Endothelial cell (in vitro differentiated cells): Measurements from ENCODE around the gene NPR2. TPM values are rescaled to one million over a fixed set of nuclear protein-coding genes. Genes with fewer than 3 reads are reported as not detected.
A peak's percentile ranks its signal among the peaks of the same experiment; 100 is the strongest.

ENCODE experiments used
- DNase-seq: peaks from one replicate; pipeline ENCODE4 v3.0.0; 2021; ENCODE audit warnings: low spot score
- H3K27ac Mint-ChIP-seq: one replicate; pipeline ENCODE4 v1.8.0; 2021; ENCODE audit warnings: mixed read lengths, inconsistent platforms; ENCODE audit not compliant: unreplicated experiment
- H3K27me3 Mint-ChIP-seq: one replicate; pipeline ENCODE4 v1.8.0; 2021; ENCODE audit warnings: mild to moderate bottlenecking, moderate library complexity, mixed read lengths, inconsistent platforms; ENCODE audit not compliant: unreplicated experiment
- H3K36me3 Mint-ChIP-seq: one replicate; pipeline ENCODE4 v1.8.0; 2021; ENCODE audit warnings: mild to moderate bottlenecking, low read depth, mixed read lengths, inconsistent platforms; ENCODE audit not compliant: unreplicated experiment
- H3K4me1 Mint-ChIP-seq: one replicate; pipeline ENCODE4 v1.8.0; 2021; ENCODE audit warnings: mild to moderate bottlenecking, mixed read lengths, inconsistent platforms; ENCODE audit not compliant: unreplicated experiment
- H3K4me3 Mint-ChIP-seq: one replicate; pipeline ENCODE4 v1.8.0; 2021; ENCODE audit warnings: mild to moderate bottlenecking, mixed read lengths, inconsistent platforms; ENCODE audit not compliant: unreplicated experiment
- H3K9me3 Mint-ChIP-seq: one replicate; pipeline ENCODE4 v1.8.0; 2021; ENCODE audit warnings: mixed read lengths, inconsistent platforms; ENCODE audit not compliant: unreplicated experiment
- total RNA-seq: library from RNA; stranded (reverse); fragmentation: NEBNext Ultra II Directional; extraction: Animal tissue kit (Norgen Biotek cat#: 25700); gene quantifications from one replicate; pipeline ENCODE4 v1.2.1, GENCODE V29; 2021; ENCODE audit not compliant: unreplicated experiment
- TF ChIP-seq, protein P1 (sequence below): fragments of 200-600 bp; sonication (generic); IDR thresholded peaks from one replicate; pipeline ENCODE4 v1.5.0; 2021; ENCODE audit warnings: antibody characterized with exemption; ENCODE audit not compliant: unreplicated experiment

The NPR2 gene
- total RNA-seq, 1 donor from 2014 or later = 30.8 TPM

DNA sequence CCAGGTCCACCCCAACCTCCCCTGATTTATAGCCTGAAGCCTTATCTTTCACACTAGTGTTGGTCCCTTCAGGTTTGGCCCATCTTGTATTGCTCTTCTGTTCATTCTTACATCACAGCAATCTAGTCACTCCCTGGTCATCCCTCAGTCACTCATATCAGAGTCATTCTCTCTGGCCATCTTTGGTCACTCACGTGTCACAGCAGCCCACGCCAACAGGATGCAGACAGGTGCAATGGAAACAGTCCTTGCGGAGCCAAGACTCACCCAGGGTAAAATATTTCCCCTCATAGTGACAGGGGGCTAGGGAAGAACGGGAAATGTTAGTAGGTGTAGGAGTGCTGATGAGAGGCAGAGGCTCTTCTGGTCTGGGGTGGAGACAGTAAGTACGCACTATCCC is 37.9 kb upstream of the NPR2 start:
- peak overlapping the region; percentile 68 for H3K4me3 Mint-ChIP-seq
- peak overlapping the region; percentile 27 for H3K27ac Mint-ChIP-seq
- no peaks in the 10 kb centered on the region for H3K9me3 Mint-ChIP-seq
- TF ChIP-seq, protein P1, sequence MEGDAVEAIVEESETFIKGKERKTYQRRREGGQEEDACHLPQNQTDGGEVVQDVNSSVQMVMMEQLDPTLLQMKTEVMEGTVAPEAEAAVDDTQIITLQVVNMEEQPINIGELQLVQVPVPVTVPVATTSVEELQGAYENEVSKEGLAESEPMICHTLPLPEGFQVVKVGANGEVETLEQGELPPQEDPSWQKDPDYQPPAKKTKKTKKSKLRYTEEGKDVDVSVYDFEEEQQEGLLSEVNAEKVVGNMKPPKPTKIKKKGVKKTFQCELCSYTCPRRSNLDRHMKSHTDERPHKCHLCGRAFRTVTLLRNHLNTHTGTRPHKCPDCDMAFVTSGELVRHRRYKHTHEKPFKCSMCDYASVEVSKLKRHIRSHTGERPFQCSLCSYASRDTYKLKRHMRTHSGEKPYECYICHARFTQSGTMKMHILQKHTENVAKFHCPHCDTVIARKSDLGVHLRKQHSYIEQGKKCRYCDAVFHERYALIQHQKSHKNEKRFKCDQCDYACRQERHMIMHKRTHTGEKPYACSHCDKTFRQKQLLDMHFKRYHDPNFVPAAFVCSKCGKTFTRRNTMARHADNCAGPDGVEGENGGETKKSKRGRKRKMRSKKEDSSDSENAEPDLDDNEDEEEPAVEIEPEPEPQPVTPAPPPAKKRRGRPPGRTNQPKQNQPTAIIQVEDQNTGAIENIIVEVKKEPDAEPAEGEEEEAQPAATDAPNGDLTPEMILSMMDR = no peak
- H3K4me1 Mint-ChIP-seq = peaks cover 72% of the 10 kb centered on the region
- DNase-seq = no peak
- peaks cover 21% of the 10 kb centered on the region for H3K27me3 Mint-ChIP-seq
- peaks cover 38% of the 10 kb centered on the region for H3K36me3 Mint-ChIP-seq

DNA sequence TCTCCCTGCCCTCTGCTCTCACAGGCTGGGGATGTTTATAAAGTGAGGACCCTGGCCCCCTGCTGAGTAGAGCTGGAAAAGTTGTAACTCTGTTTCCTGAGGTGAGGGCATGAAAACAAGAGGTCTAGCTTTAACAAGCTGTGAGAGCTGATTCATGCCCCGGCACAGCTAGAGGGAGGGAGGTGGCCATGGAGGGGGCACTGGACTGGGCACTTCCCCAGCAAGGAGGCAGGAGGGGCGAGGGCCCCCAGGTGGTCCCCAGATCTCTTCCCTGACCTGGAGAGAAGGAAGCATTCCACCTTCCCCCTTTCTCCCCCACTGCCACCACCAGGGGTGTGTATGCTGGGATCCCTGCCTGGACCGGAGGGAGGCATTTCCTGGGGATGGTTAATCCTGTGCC is 37.1 kb upstream of the NPR2 start, which contains the start of gene MSMP:
Gene MSMP (minus strand): TSS at position 13 of the 400 bp plus-strand sequence. CDS start 147 bp downstream, outside the sequence.
- Mint-ChIP-seq H3K4me3 (peak within 1 kb of the TSS; percentile 68), H3K27ac (peak within 1 kb of the TSS; percentile 27), H3K9me3 (no peaks in the 10 kb centered on the region), H3K36me3 (peaks cover 38% of the 10 kb centered on the region), H3K27me3 (peaks cover 24% of the 10 kb centered on the region), H3K4me1 (peaks cover 79% of the 10 kb centered on the region)
- TF ChIP-seq, protein P1 = no peak
- DNase-seq = no peak

DNA sequence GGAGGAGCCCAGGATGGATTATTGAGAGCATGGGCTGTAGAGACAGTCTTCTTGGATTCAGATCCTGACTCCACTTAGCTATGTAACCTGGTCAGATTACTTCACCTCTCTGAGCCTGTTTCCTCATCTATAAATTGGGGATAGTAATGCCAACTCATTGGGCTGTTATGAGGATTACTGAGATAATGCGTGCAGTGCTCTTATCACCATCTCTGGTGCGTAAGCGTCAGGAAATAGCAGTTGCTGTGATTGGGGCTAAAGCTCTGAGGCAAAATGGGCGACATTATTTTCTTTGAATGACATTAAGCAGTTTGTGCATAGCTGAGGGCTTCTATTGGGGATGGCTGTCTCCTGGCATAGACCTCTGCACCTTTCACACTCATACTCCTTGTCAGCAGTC is 36.3 kb upstream of the NPR2 start:
- Mint-ChIP-seq H3K27ac (peak overlapping the region; percentile 25), H3K36me3 (peaks cover 38% of the 10 kb centered on the region), H3K4me3 (peak overlapping the region; percentile 53), H3K9me3 (no peaks in the 10 kb centered on the region), H3K27me3 (peaks cover 25% of the 10 kb centered on the region), H3K4me1 (peaks cover 79% of the 10 kb centered on the region)
- TF ChIP-seq, protein P1 = no peak
- DNase-seq = no peak

DNA sequence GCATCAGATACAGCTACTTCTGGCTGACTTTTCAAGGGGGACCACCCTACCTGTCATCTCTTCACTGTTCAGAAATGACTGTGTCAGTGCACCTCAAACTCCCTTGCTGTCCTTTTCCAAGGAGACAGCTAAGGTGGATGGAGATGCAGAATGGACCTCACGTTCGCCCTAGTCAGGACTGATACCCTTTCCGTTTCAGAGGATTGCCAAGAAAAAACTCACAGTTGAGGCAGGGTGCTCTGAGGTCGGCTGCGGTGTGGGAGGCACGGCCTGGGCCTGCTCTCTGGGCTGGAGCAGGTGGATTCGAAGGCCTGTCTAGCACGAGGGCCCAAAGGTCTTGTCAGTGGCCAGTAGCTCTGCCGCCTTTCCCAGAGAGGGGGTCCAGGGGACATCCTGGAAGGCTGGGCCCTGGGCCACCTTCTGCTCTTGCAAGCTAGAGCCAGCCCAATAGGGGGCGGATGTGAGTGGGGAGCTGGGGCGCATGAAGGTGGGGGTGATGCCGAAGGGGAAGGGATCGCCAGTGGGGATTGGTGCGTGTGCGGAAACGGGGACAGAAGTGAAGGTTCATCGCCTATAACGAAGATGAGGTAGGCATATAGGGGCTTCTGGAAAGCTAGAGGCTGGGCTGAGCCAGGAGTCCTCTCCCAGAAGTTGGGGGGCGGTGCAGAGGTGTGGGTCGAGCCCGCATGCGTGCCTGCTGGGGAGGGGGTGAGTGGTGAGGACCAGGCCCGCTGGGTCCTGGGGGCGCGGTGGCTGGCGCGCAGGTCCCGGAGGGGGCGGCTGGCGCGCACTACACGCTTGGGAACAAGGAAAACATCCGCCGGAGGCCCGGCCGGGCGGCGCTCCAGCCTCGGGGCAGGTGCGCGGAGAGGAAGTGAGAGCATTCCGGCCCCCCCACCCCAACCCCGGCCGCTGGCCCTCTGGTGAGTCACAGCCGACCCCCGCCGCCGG is 34.8 kb upstream of the NPR2 start:
- peak overlapping the region; percentile 92 for H3K4me3 Mint-ChIP-seq
- peak overlapping the region; percentile 98 for H3K27ac Mint-ChIP-seq
- peaks cover 75% of the 10 kb centered on the region for H3K4me1 Mint-ChIP-seq
- H3K36me3 Mint-ChIP-seq = peaks cover 32% of the 10 kb centered on the region
- peaks cover 26% of the 10 kb centered on the region for H3K27me3 Mint-ChIP-seq
- no peaks in the 10 kb centered on the region for H3K9me3 Mint-ChIP-seq
- DNase-seq = peak; percentile 62
- TF ChIP-seq, protein P1 = no peak
